HFFc6 (cell line): ENCODE data around the gene ATPAF2. TPM values are rescaled to one million over a fixed set of nuclear protein-coding genes. Genes with fewer than 3 reads are reported as not detected.

Source experiments
- DNase-seq: peaks from one replicate; pipeline ENCODE4 v3.0.0-alpha.2; 2018
- H3K27ac Mint-ChIP-seq: 2 replicates; pipeline ENCODE4 v1.8.0; 2020; ENCODE audit warnings: mild to moderate bottlenecking, mixed read lengths
- H3K27me3 Mint-ChIP-seq: 2 replicates; pipeline ENCODE4 v1.8.0; 2021; ENCODE audit warnings: mild to moderate bottlenecking, moderate library complexity, mixed read lengths; ENCODE audit not compliant: insufficient read depth
- H3K36me3 Mint-ChIP-seq: 2 replicates; pipeline ENCODE4 v1.8.0; 2021; ENCODE audit warnings: low read depth, mixed read lengths
- H3K4me1 Mint-ChIP-seq: 2 replicates; pipeline ENCODE4 v1.8.0; 2020; ENCODE audit warnings: low read depth, mixed read lengths
- H3K4me3 Mint-ChIP-seq: 2 replicates; pipeline ENCODE4 v1.8.0; 2020; ENCODE audit warnings: mild to moderate bottlenecking, moderate library complexity, mixed read lengths
- H3K9me3 Mint-ChIP-seq: 2 replicates; pipeline ENCODE4 v1.8.0; 2020; ENCODE audit warnings: mild to moderate bottlenecking, mixed read lengths
- CTCF ChIP-seq: fragments of 200-600 bp; sonication (generic); IDR thresholded peaks from 2 replicates; pipeline ENCODE4 v1.5.0; 2021; ENCODE audit warnings: antibody characterized with exemption, mild to moderate bottlenecking
- total RNA-seq, 6 experiments: library from RNA; stranded (reverse); fragmentation: NEBNext Ultra II Directional; extraction: Animal tissue kit (Norgen Biotek cat#: 25700); gene quantifications; 2 replicates in 1 of 6; 3 replicates in 5 of 6; pipeline ENCODE4 v1.2.3, GENCODE V29; 2021

The ATPAF2 gene
- total RNA-seq, 6 experiments from 2014 or later, result 21.5 to 28.4 (median 23.1) TPM

DNA sequence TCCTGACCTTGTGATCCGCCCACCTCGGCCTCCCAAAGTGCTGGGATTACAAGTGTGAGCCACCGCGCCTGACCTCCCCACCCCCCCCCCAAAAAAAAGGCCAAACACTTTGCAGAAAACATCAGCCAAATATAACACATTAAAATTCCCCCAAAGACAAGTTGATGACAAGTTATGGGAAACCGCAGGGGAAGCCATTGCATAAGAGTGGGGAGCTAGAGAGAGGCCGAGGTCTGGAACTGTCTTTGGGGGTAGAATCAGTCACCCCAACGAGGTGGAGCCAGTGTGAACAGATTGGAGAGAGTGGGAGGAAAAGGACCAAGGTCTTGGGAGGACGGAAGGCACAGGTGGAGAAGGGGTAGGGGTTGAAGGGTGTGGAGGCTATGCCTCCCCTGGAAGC, 63.5 kb downstream of the ATPAF2 start:
- Mint-ChIP-seq H3K4me1 (peaks cover 20% of the 10 kb centered on the region), H3K9me3 (no peaks in the 10 kb centered on the region), H3K36me3 (no peaks in the 10 kb centered on the region), H3K4me3 (no peak overlapping the region), H3K27me3 (no peaks in the 10 kb centered on the region; the same call in 1 of the 2 replicates), H3K27ac (no peak overlapping the region)
- DNase-seq, result no peak
- no peak for TF ChIP-seq CTCF

DNA sequence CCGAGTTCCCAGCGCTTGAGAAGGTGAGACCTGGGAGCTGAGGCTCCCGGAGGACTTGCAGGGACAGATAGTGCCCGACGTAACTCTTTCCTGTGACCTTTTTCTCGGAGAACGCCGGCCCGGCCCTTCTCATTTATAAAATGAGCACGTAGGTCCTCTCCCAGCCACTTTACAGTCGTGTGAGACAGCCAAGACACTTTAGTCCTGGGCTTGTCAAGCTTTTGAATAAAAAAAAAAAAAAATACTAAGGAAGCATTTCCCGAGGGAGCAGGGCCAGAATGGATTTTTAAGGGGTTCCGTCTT, 66.1 kb downstream of the ATPAF2 start:
- Mint-ChIP-seq H3K9me3 (no peaks in the 10 kb centered on the region), H3K4me3 (peak overlapping the region; percentile 95)
- DNase-seq, result no peak

DNA sequence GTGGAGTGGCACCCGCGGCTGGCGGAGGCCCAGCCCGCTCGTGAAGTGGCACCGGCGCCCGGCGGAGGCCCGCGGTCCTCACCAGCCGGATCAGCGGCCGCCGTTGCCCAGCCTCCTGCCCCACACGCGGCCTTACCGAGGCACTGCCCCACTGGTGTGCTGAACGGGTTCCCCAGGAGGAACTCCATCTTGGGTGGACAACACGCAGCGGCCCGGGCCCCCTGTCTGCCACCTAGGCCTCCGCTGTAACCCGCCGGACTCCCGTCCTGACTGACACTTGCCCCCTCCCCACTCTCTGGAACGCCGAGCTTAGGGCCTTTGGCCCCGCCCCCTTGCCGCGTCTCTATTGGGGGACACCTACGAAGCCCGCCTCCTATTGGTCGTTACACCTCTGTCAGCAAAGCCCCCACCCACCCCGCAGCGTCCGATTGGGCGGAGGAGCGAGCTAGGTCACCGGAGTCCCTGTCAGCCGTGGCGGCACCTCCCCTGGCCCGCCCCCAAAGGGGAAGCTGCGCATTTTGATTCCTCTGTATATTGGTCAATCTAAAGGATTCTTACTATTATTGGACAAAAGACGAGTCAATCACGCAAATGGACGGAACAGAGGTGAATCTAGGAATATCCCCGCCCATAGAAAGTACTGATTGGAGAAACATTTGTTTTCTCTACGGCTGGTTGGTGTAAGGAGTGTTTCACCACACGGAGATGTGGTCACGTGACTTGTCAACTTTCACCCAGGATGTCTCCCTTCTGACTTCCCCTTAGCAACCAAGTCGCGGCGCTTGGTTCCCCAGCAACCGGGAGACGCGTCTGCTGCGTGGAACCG, 66.6 kb downstream of the ATPAF2 start, which contains the start of the genes DRC3 and TOM1L2:
TSS of gene DRC3 (plus strand) at position 737 of the 826 bp plus-strand sequence. CDS start 4,737 bp downstream, outside the sequence.
TSS of gene TOM1L2 (minus strand) at position 275 of the 826 bp plus-strand sequence. CDS start at position 188, 87 bp downstream.
- Mint-ChIP-seq H3K27me3 (no peaks in the 10 kb centered on the region), H3K4me1 (peaks cover 45% of the 10 kb centered on the region), H3K36me3 (no peaks in the 10 kb centered on the region), H3K9me3 (no peaks in the 10 kb centered on the region), H3K4me3 (peak within 1 kb of the TSS; percentile 95), H3K27ac (peak within 1 kb of the TSS; percentile 95)
- TF ChIP-seq CTCF, result peak; percentile 45
- DNase-seq, result peak; percentile 100

More for the DNA sequence above, 66.1 kb downstream of the ATPAF2 start:
- H3K4me1 Mint-ChIP-seq, result peaks cover 39% of the 10 kb centered on the region
- no peaks in the 10 kb centered on the region for H3K27me3 Mint-ChIP-seq
- no peak for TF ChIP-seq CTCF
- peak overlapping the region; percentile 95 for H3K27ac Mint-ChIP-seq
- H3K36me3 Mint-ChIP-seq, result no peaks in the 10 kb centered on the region

- no peak for DNase-seq
- Mint-ChIP-seq H3K27ac (peak overlapping the region; percentile 69), H3K36me3 (no peaks in the 10 kb centered on the region), H3K4me1 (peaks cover 52% of the 10 kb centered on the region), H3K4me3 (peak overlapping the region; percentile 91), H3K27me3 (no peaks in the 10 kb centered on the region), H3K9me3 (no peaks in the 10 kb centered on the region)
- no peak; the same call in 1 of the 2 replicates for TF ChIP-seq CTCF
Measured at GRCh38 chr17:17971431-17972125, 67.4 kb downstream of the ATPAF2 start.

- no peaks in the 10 kb centered on the region for H3K36me3 Mint-ChIP-seq
- peak overlapping the region; percentile 91 for H3K4me3 Mint-ChIP-seq
- TF ChIP-seq CTCF, result no peak
- H3K27ac Mint-ChIP-seq, result peak overlapping the region; percentile 69
- H3K27me3 Mint-ChIP-seq, result no peaks in the 10 kb centered on the region
- DNase-seq, result peak; percentile 35
- H3K4me1 Mint-ChIP-seq, result peaks cover 59% of the 10 kb centered on the region
- no peaks in the 10 kb centered on the region for H3K9me3 Mint-ChIP-seq
Measured at GRCh38 chr17:17970699-17971430, 68.1 kb downstream of the ATPAF2 start.
